PC-9 (cell line): ENCODE data around the gene TEX29. TPM values are rescaled to one million over a fixed set of nuclear protein-coding genes. Genes with fewer than 3 reads are reported as not detected.

Source experiments
- BruUV-seq: library from RNA; stranded (reverse); fragments of 400-500 nt; replicated peaks from 2 replicates; lab custom pipeline; 2021; lab: Mats Ljungman, UMichigan
- CTCF ChIA-PET: fragments of 300-600 bp; sonication (Branson Sonifier 250); formaldehyde crosslinking; loops from one replicate; lab custom pipeline; 2022; ENCODE audit warnings: antibody characterized with exemption; lab: Charles Lee
- POLR2A ChIA-PET: fragments of 300-600 bp; sonication (Branson Sonifier 250); formaldehyde crosslinking; loops from one replicate; lab custom pipeline; 2022; ENCODE audit warnings: antibody characterized with exemption; ENCODE audit not compliant: unreplicated experiment; lab: Charles Lee
- DNase-seq, 2 experiments: peaks; one replicate each; pipeline versions ENCODE4 v3.0.0 to v3.0.0-alpha.2; 2015 to 2022; ENCODE audit warnings: mixed read lengths in 1 of 2
- H2AFZ ChIP-seq: fragments of 200-600 bp; sonication (generic); 2 replicates; pipeline ENCODE4 v1.8.1; 2017; ENCODE audit warnings: antibody characterized with exemption
- H3F3A ChIP-seq: fragments of 200-600 bp; sonication (generic); 2 replicates; pipeline ENCODE4 v1.8.1; 2017; ENCODE audit warnings: antibody characterized with exemption, mild to moderate bottlenecking, low read depth; ENCODE audit not compliant: insufficient read depth
- H3K27ac ChIP-seq: fragments of 200-600 bp; sonication (generic); 2 replicates; pipeline ENCODE4 v1.6.1; 2016; ENCODE audit warnings: mixed run types
- H3K27me3 ChIP-seq: fragments of 200-600 bp; sonication (generic); 2 replicates; pipeline ENCODE4 v1.6.1; 2016; ENCODE audit warnings: low read depth, mixed run types; ENCODE audit not compliant: insufficient read depth
- H3K36me3 ChIP-seq: fragments of 200-600 bp; sonication (generic); 2 replicates; pipeline ENCODE4 v1.6.1; 2016; ENCODE audit warnings: low read depth, mixed run types
- H3K4me1 ChIP-seq: fragments of 200-600 bp; sonication (generic); replicated peaks from 2 replicates; pipeline ENCODE4 v1.6.1; 2016; ENCODE audit warnings: mixed run types; ENCODE audit not compliant: insufficient read depth
- H3K4me2 ChIP-seq: fragments of 200-600 bp; sonication (generic); 2 replicates; pipeline ENCODE4 v1.6.1; 2017; ENCODE audit warnings: mixed run types
- H3K4me3 ChIP-seq: fragments of 200-600 bp; sonication (generic); 2 replicates; pipeline ENCODE4 v1.6.1; 2016; ENCODE audit warnings: mixed run types
- H3K79me2 ChIP-seq: fragments of 200-600 bp; sonication (generic); 2 replicates; pipeline ENCODE4 v1.6.1; 2017; ENCODE audit warnings: low read depth, mixed run types
- H3K9me2 ChIP-seq: fragments of 200-600 bp; sonication (generic); 2 replicates; pipeline ENCODE4 v1.8.1; 2017; ENCODE audit warnings: mild to moderate bottlenecking; ENCODE audit not compliant: insufficient read depth
- H3K9me3 ChIP-seq: fragments of 200-600 bp; sonication (generic); 2 replicates; pipeline ENCODE4 v1.8.1; 2016; ENCODE audit warnings: low read depth; ENCODE audit not compliant: insufficient read depth
- H4K20me1 ChIP-seq: fragments of 200-600 bp; sonication (generic); 2 replicates; pipeline ENCODE4 v1.8.1; 2017; ENCODE audit not compliant: insufficient read depth
- EZH2 ChIP-seq: fragments of 200-600 bp; sonication (generic); IDR thresholded peaks from 2 replicates; pipeline ENCODE4 v1.8.0; 2017; ENCODE audit warnings: antibody characterized with exemption, low read depth
- intact Hi-C: fragments of 100-400 bp; cut with micrococcal nuclease; formaldehyde crosslinking; loops from one replicate; pipeline ENCODE4 v1.10.0; 2022; ENCODE audit not compliant: unreplicated experiment
- total RNA-seq: library from RNA; stranded (reverse); gene quantifications from 2 replicates; pipeline ENCODE4 v1.2.3, GENCODE V29; 2021
- TF ChIP-seq, protein P1 (sequence below): fragments of 200-600 bp; sonication (generic); conservative IDR thresholded peaks from 2 replicates; pipeline ENCODE4 v1.6.1; 2017; ENCODE audit warnings: mixed run types, antibody characterized with exemption, mild to moderate bottlenecking, moderate library complexity

The TEX29 gene
- total RNA-seq, 1 experiment from 2014 or later: not detected

DNA sequence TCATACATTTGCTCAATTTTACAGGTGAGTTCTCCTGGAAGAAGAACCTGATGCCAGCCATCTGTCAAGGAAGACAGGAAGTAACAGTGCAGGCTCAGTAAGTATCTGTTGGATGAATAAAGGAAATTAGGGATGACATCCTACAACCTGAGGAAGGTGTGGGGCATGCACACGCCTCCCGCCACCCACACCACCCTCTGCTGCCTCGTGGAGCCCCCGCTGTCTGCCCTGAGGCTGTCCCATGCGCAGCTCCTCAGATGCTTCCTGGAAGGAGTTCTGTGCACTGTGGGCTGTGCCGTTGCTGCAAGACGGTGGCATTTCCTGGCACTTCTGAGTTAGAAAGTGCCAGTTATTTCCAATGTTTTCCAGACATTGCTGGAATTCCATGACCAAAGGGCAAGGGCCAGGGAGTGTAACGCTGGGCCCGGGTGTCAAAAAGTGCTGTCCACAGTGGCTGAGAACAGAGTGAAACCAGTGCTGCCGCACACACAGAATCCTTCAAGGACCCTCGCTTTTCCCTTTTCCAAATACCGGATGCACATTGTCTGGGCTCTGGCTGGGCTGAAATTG, 4.2 kb upstream of the TEX29 start:
- no peaks in the 10 kb centered on the region for H4K20me1 ChIP-seq
- intact Hi-C loops: no loop called here
- H3K36me3 ChIP-seq: no peaks in the 10 kb centered on the region
- H3F3A ChIP-seq: no peaks in the 10 kb centered on the region
- ChIA-PET POLR2A (no interaction called here), CTCF (no interaction called here)
- TF ChIP-seq, protein P1, sequence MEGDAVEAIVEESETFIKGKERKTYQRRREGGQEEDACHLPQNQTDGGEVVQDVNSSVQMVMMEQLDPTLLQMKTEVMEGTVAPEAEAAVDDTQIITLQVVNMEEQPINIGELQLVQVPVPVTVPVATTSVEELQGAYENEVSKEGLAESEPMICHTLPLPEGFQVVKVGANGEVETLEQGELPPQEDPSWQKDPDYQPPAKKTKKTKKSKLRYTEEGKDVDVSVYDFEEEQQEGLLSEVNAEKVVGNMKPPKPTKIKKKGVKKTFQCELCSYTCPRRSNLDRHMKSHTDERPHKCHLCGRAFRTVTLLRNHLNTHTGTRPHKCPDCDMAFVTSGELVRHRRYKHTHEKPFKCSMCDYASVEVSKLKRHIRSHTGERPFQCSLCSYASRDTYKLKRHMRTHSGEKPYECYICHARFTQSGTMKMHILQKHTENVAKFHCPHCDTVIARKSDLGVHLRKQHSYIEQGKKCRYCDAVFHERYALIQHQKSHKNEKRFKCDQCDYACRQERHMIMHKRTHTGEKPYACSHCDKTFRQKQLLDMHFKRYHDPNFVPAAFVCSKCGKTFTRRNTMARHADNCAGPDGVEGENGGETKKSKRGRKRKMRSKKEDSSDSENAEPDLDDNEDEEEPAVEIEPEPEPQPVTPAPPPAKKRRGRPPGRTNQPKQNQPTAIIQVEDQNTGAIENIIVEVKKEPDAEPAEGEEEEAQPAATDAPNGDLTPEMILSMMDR: no peak
- no peak for TF ChIP-seq EZH2
- BruUV-seq: no TSS peak
- H3K4me3 ChIP-seq: no peak overlapping the region
- H3K9me3 ChIP-seq: no peaks in the 10 kb centered on the region
- no peaks in the 10 kb centered on the region for H3K4me1 ChIP-seq
- H3K79me2 ChIP-seq: no peaks in the 10 kb centered on the region
- DNase-seq: no peak
- no peak overlapping the region for H3K4me2 ChIP-seq
- no peaks in the 10 kb centered on the region for H3K27me3 ChIP-seq
- H3K27ac ChIP-seq: no peak overlapping the region
- H2AFZ ChIP-seq: no peak overlapping the region
- H3K9me2 ChIP-seq: no peaks in the 10 kb centered on the region

DNA sequence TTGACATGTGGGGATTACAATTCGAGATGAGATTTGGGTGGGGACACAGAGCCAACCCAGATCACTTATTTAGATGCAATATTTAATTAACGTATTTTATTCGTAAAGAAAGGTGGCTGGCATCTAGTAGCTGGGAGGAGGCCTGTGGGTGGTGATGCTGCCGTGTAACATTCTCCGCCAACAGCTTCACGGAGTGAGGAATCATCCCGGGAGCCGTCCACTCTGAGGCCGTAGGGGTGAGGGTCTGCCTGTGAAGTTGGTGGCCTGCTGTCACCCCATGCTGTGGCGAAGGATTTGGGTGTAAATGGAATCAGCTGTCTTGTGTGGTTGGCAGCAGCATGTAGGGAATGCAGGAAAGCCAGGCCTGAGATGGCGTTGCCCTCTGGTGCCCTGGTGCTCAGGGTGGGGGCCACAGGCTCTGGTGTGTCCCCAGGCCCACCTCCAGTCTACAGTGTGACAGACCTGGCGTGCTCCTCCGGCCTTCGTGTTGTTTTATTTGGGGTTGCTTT, 3.3 kb upstream of the TEX29 start:
- no peaks in the 10 kb centered on the region for H3K4me1 ChIP-seq

DNA sequence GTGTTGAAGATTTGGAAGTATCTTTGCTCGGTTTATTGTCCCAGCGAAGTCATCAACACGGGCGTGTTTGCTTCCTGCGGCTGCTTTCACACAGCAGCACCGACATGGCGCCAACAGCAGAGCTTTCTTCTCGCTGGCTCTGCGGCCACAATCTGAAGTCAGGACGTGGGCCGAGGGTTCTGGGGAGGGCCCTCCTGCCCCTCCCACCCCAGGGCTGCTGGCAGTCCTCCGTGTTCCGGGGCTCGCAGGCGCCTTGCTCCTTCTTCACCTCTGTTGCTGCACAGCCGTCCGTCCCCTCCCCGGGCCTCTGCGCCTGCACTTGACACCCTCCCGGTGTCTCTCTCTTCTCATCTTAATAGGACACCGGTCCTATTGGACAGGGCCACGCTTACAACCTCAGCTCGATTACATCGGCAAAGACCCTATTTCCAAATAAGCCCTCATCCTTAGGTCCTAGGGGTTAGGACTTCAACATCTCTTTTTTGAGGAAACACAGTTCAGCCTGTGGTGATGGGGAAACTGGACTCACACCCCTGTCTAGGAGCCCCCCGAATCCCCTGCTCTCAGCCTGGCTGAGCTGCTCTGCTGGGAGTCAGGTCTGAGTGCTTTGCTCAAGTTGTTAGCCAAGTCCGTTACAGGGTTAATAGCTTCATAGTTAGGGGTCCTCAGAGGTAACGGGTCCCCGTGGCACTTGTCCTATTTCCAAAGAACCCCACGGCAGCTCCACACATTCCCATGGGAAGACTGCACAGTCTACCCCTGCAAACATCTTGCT, 2.7 kb upstream of the TEX29 start:
- Histone ChIP-seq H4K20me1 (no peaks in the 10 kb centered on the region), H3K79me2 (no peaks in the 10 kb centered on the region), H3K4me3 (no peak overlapping the region), H3K9me3 (no peaks in the 10 kb centered on the region), H3F3A (no peaks in the 10 kb centered on the region), H2AFZ (no peak overlapping the region), H3K4me2 (no peak overlapping the region), H3K27me3 (no peaks in the 10 kb centered on the region), H3K9me2 (no peaks in the 10 kb centered on the region), H3K36me3 (no peaks in the 10 kb centered on the region), H3K4me1 (no peaks in the 10 kb centered on the region), H3K27ac (no peak overlapping the region)
- ChIA-PET POLR2A (no interaction called here), CTCF (no interaction called here)
- DNase-seq: no peak
- no TSS peak for BruUV-seq
- intact Hi-C loops: no loop called here
- TF ChIP-seq, protein P1: no peak
- no peak for TF ChIP-seq EZH2

More for the DNA sequence above, 3.3 kb upstream of the TEX29 start:
- H3K9me2 ChIP-seq: no peaks in the 10 kb centered on the region
- ChIA-PET CTCF (no interaction called here), POLR2A (no interaction called here)
- H3K9me3 ChIP-seq: no peaks in the 10 kb centered on the region
- no peaks in the 10 kb centered on the region for H3K36me3 ChIP-seq
- no peaks in the 10 kb centered on the region for H3K79me2 ChIP-seq
- intact Hi-C loops: no loop called here
- BruUV-seq: no TSS peak
- no peak overlapping the region for H2AFZ ChIP-seq
- TF ChIP-seq, protein P1: no peak
- TF ChIP-seq EZH2: no peak
- DNase-seq: no peak
- H3K27ac ChIP-seq: no peak overlapping the region
- no peaks in the 10 kb centered on the region for H3K27me3 ChIP-seq
- H3K4me3 ChIP-seq: no peak overlapping the region
- H4K20me1 ChIP-seq: no peaks in the 10 kb centered on the region
- no peaks in the 10 kb centered on the region for H3F3A ChIP-seq
- no peak overlapping the region for H3K4me2 ChIP-seq
